M059J (cell line): ENCODE data around the gene ORC2. TPM values are rescaled to one million over a fixed set of nuclear protein-coding genes. Genes with fewer than 3 reads are reported as not detected.
"Not testable (repeated sequence)": the region's sequence is repeated elsewhere in the genome, so short reads cannot be mapped to it uniquely, and the experiment has no call there.

Experiments
- DNase-seq: peaks from one replicate; pipeline ENCODE4 v3.0.0-alpha.2; 2012; ENCODE audit warnings: low read depth
- total RNA-seq: library from RNA; depleted of rRNA; stranded (reverse); fragments of >200 nt; shearing (Covaris generic); gene quantifications from 2 replicates; pipeline ENCODE4 v1.2.3, GENCODE V29; 2014

Gene ORC2
- total RNA-seq, 1 experiment from 2014 or later, result 14.3 TPM

DNA sequence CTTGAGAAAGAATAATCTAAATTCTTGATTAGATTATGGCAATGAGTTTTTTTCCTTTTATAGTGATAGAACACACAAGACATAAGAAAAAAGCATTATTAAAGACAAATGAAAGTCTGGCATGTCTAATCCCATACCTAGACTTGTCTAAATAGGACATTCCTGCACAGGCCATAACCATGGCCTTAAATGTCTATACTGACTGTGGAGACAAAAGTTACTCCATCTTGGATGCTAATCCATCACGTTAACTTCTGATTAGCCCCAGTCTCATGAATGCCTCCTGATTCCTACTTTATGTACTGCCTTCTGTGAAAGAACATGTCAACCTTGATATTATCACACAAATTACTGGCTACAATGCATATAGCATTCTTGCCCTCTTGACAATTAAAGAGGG lies 23.6 kb downstream of the ORC2 start:
- no peak for DNase-seq

DNA sequence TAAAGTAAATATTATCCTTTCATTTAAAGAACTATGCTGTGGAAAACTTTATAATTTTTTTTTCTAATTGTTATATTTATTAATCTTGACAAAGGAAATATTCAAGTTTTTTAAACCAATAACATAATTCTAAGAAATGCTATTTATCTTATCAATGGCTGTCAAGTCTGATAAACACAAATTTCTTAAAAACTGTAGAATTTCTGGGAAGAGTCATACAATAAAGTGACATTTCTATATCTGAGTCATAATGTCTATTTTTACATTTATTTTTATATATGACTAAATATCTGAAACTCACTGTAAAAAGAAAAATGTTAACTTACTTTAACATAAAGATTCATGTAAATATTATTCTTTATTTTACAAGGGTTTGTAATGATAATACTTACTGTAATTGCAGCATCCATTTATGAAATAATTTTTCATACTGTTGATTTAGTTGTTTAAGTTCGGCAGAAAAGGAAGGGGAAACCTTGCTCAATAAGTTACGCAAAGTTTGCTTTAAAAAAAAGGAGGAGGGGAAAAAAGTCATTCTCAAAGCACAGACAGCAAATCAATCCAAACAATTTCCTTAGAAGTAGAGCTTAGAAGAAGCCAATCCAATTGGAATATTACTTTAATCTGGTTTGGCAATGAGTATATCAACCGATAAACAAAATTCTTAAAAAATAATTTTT lies 32.4 kb downstream of the ORC2 start:
- no peak for DNase-seq

DNA sequence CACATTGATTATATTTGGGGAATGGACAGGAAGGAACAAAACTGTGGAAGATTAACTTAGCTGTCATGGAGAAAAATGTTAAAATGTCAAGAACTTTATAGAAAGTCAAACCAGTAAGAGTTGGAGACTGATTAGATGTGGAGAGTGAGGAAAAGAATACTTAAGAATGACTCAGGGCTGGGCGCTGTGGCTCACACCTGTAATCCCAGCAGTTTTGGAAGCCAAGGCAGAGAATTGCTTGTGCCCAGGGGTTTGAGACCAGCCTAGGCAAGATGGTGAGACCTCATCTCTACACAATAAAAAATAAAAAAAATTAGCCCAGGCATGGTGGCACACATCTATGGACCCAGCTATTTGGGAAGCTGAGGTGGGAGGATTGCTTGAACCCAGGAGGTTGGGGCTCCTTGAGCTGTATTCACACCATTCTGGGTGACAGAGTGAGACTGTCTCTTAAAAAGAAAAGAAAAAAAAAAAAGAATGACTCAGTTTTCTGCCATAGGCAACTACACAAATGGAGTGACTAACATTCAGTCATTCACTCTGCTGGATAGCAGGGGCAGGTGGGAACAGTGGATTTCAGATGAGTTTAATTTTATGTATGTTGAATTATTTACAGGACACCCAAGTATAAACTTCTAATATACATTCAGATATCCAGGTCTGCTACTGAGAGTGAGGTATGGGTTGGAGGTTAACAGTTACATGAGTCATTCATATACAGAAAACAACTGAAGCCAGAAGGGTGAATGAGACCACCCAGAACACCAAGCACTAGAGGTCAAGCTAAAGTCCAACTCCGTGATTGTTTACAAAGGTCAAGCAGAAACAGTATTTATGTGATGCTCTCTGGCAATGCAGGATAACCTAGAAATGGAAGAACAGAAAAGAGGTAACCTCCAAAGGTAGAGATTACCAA lies 33.9 kb downstream of the ORC2 start:
- peak; percentile 30 for DNase-seq

DNA sequence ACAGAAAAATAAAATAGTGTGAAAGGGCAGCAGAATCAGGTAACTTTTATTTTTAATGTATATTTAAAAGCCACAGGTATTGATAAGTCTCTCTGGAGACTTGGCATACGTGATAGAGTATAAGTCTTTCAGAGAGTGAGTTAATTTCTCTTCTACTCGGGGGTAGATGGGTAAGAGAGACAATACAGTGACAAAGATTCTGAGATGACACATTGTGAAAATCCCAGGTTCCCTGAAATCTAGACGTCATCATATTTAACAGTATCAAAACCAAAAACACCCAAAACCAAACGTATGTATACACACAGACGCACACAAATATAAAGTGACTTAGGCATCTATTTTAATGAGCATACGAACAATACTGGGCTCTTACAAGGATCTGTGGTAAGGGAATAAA lies 41.0 kb downstream of the ORC2 start:
- DNase-seq, result no peak

DNA sequence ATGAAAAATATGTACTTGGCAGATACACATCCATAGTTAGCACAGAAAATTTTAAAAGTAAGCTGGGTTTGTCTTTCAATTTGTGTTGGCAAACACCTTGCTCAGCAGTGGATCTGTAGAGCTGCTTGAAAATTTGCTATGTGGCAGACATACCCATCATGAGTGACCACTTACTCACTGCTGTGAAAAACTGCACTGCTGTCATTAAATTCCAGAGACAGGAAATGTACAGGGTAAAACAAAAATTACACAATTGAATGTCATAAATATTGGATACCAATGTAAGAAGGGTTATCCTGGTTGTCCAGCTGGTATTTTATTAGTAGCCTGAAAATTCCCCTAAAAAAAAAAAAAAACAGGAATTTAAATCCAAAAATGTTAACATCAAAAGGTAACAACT lies 49.8 kb downstream of the ORC2 start:
- DNase-seq, result peak; percentile 43

DNA sequence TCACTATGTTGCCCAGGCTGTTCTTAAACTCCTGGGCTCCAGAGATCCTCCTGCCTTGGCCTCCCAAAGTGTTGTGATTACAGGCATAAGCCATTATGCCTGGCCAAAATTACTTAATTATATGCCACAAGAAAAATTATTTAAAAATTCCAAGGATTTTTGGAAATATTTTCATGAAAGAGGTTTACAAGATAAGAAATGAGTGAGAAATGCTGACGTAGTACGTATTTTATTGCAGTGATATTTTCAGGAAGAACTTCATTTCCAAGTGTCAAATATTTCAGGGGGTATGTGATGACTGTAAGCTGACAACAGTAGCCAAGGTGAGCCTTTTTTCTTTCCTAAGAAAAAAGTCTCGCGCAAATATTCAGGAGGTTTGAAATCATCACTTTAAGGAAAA lies 53.5 kb downstream of the ORC2 start:
- no peak for DNase-seq

DNA sequence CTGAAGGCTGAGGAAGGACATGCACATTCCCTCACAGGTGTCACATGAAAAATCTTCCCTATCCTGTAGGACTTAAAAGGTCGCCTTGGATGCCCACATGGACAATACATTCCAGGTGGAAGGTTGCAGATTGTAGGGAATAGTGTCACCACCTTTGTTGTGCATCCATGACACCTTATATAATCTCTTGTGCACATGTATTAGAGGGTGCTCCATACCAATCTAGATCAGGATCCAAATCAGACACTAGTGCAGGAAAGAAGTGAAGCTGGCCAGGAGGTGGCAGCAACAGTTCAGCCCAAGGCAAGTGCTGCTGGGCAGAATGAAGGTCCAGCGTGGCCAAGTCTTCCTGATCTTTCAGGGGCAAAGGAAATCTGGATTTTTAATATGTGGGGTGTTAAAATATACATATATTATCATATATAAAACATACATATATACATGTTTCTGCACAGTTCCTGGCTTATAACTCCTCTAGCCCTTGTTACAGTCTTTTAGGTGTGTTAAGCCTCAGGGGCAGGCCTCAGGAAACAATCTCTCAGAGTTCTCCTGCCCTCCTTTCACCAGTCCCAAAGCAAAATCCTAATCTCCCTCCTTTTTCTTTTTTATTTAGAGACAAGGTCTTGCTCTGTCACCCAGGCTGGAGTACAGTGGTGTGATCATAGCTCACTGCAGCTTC lies 57.7 kb downstream of the ORC2 start:
- peak; percentile 67 for DNase-seq

DNA sequence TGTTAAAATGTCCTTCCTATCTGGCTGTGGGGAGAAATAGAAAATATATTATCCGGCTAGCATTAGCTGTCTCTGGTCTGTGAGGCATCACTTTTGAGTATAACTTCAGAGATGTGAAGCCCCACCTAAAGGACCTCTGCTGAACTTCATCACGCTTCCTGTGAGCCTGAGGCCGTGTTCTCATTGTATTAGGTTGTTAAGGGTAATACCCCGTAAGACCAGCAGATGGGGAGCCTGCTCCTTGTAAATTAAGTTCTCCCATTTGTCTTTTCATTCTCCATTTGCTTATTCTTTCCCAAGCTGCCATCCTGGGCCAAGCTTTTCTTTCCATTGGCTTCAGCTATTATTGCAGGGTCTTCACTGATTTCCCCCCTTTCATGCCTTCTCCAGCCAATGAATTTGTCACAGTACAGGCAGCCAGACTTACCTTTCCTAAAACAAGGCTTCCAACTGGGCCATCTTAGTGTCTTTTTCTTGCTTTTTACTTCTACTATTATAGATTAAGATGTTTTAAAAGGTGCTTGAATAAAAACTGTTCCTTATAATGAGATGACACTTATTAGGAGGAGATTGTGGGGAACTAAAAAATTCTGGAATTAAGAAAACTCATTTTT lies 61.9 kb downstream of the ORC2 start:
- DNase-seq, result peak; percentile 86

DNA sequence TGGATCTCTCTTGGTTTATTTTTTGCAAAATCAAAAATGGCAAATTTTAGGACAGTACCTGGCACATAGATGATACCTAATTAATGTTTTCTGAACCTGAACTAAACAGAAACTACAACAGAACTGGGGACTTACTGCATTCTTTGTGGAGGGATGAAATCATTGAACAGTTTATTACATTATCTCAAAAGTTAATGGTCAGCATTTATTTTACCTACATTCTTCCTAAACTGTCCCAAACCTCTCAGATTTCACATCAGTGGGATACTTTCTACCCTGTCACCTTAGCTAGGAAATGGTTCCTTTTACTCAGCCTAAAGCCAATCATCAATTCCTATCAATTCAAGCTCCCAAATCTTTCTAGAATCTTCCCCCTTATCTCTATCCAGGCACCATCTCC lies 64.0 kb downstream of the ORC2 start:
- DNase-seq, result no peak

DNA sequence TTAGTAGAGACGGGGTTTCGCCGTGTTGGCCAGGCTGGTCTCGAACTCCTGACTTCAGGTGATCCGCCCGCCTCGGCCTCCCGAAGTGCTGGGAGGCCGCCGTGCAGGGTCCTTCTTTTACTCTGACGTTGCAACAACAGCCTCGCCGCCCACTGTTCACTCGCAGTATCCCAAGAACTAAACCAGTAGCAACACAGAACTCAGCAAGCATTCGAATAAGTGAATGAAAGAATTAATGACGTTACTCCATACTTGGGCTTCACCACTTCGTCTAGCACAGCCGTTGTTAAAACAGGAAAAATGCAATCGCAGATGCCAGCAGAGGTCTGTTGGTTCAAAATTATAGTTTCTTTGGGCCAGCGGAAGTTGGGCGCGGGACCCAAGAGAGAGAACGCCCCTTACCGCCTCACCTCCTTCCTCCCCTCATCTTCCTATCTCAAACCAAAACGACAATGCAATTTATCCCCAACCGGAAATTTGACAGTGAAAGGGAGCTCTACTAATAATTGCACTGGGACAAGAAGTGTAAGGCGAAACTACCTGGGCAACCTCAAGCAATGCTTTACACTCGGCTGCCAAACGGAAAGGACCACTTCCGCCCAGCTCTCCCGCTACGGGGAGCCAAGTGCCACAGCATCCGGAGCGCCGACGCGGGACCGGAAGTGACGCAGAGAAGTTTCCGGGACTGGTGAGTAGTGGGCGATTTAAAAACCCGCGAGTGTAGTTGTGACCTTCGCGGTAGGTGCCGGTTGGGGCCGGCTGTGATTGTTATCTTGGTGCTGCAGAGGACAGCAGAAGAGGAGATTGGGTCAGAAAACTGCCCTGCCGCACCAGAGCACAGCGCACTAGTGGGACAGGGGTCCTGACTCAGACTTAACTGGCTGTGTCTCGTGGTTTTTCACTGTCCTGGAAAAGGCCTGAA lies 74.5 kb downstream of the ORC2 start, which contains the start of the genes NIF3L1 and PPIL3:
TSS of gene NIF3L1 (plus strand) at position 668 of the 922 bp plus-strand sequence. CDS start 2,573 bp downstream, outside the sequence.
TSS of gene PPIL3 (minus strand) at position 374 of the 922 bp plus-strand sequence. CDS start 1,462 bp downstream, outside the sequence.
- DNase-seq, result peak; percentile 98

DNA sequence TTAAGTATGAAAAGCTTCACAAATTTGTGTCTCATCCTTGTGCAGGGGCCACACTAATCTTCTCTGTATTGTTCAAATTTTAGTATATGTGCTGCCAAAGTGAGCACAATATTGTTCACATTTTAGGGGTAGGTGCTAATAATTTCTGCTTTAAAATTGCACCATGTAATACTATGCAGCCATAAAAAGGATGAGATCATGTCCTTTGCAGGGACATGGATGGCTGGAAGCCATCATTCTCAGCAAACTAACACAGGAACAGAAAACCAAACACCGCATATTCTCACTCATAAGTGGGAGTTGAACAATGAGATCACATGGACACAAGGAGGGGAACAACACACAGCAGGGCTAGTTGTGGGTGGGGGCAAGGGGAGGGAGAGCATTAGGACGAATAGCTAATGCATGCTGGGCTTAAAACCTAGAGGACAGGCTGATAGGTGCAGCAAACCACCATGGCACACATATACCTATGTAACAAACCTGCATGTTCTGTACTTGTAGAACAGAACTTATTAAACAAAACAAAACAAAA lies 81.7 kb downstream of the ORC2 start:
- DNase-seq, result not testable (repeated sequence)

DNA sequence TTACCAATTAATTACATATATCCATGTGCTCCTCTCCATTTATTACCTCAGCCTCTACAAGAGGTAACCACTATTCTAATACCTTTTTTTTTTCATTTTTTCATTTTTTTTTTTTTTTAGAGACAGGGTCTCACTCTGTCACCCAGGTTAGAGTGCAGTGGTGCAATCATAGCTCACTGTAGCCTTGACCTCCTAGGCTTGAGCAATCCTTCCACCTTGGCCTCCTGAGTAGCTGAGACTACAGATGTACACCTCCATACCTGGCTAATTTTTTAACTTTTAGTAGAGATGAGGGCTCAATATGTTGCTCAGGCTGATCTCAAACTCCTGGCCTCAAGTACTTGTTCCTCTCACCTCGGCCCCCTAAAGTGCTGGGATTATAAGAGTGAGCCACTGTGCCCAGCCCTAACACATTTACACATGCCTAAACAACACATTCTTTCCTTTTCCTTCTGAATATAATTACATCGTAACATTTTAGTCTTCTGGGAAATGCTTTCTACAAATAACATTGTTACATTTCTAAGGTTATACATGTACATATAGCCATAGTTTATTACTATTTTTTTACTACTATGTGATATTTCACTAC lies 85.1 kb downstream of the ORC2 start:
- no peak for DNase-seq

DNA sequence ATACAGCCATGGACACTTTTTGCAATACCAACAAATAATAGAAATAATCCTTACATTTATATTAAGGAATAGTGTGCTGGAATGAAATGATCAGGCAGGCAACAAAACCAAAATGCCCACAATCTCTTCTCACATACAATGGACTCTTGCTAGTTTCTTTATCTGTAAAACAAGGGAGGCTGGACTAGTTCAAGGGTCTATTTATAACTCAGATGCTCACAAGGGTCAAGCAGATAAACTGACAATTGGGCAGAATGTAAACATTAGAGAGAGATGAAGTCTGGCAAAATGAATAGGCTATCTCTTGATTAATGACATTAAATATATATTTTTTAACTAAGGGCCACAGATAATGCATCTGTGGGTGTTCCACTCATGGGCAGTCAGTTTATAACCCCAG lies 86.0 kb downstream of the ORC2 start:
- no peak for DNase-seq

DNA sequence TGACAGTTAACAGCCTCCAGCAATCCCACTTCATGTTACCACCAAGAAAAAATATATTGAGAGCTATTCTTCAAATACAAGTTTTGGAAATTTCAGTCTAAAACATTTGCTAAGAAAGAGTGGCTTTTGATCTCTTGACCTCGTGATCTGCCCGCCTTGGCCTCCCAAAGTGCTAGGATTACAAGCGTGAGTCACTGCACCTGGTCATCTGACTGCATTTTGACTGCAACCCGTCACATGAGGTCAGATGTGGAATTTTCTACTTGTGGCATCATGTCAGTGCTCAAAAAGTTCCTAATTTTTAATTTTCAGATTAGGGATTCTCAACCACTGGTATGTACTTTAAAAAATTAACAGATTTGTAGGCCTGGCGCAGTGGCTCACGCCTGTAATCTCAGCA lies 89.9 kb downstream of the ORC2 start:
- no peak for DNase-seq

DNA sequence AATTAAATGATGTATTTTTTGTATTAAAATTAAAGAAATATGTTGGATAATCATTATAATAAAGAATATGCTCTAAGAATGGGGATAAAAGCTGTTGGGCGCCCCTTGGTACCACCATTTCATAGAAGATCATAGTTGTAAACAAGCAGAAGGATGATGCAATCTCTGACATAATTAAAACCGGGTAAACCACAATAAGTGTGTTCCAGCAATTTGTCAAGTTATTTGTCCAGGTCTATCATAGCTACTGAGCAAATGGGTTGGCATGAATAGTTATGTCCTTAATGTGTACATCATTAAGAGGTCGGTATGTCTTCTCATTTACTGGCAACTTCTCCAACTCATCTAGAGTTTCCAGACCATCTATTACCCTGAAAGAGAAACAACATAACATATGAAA lies 92.3 kb downstream of the ORC2 start:
- DNase-seq, result no peak

DNA sequence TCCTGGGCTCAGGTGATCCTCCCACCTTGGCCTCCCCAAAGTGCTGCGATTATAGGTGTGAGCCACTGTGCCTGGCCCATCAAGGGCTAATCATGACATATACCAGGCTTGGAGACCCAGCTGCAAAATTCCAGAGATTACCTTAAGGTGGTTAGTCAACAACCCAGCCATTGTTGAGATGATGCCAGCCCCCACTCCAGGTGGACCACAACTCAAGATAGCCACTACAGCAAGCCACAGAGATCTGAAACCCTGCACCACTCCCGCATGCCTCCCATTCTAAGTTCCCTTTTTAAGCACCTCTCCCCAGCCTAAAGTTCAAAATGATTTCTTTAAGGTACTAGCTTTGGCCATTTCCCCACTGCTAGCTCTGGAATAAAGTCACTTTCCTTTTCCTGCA lies 94.4 kb downstream of the ORC2 start:
- no peak for DNase-seq

DNA sequence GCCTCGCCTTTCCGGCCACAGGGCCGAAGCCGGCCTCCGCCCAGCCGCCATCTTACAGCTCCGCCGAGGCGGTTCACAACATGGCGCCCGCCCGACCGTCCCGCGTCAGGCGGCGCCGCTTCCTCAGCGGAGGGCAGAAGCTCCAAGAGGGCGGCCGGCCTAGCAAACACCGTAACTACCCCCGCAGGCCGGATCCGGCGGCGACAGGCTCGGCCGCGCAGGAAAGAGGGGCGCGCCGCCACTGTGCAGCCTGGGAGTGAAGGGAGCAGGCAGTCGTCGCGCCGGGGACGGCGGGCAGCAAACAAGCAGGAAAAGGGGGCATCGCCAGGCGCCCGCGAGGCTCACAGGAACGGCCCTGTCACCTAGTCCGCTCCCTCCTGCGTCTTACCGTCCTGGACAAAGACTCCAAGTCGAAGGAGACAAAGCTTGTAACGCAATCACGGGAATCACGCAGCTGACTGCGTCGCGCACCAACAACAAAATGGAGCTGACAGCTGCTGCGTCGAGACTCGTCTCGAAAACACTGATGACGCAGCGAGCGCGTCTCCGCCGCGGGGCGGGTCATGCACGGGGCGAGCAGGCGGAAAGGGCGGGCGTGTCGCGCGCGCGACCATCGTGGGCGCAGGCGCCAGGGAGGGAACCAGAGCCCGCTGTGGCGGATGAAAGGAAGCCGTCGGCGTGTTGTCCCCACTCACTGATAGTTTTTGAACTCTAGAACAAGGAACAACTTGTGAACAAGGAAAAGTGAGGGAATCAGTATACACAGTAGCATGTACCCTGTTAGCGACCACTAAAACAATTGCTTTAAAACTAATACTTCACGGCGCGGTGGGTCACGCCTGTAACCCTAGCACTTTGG lies 99.1 kb downstream of the ORC2 start, which contains the start of gene CLK1:
TSS of gene CLK1 (minus strand) at position 483 of the 859 bp plus-strand sequence. CDS start 2,796 bp downstream, outside the sequence.
- DNase-seq, result peak; percentile 88

DNA sequence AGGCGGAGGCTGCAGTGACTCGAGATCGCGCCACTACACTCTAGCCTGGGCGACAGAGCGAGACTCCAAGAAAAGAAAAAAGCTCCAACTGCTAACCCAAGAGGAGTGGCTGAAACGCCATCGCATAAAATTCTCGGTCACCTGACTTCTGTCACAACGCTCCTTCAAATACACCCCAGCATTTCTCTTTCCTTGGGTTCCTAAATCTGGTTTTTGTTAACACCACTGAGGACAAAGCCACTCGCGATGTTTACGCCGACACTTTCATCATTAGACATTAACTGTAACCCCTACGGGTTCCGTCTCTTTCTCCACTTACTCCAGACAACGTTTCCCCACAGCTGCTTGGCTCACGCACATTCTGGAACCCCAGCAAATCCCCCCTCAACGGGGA lies 99.7 kb downstream of the ORC2 start:
- DNase-seq, result peak; percentile 34

DNA sequence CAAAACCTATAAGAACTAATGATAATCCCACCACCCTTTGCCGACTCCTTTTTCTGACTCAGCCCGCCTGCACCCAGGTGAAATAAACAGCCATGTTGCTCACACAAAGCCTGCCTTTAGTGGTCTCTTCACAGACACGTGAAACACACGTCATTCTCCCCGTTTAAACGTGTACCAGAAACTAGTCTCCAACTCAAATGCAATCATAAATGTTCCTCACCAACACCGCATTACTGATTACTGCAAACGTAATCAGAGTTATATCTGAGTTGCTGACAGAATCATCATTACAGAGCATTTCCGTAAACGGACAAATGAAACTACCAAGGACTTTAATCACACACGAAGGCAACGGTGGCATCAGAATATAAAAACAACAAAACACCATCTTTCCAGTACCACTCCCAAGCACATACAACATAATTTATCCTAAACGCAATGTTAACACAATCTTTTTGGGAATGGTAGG lies 100.9 kb downstream of the ORC2 start:
- peak; percentile 72 for DNase-seq
